GM13977 (cell line): Measurements from ENCODE around the gene SERTAD3.

Experiments used
- DNase-seq: peaks from one replicate; pipeline ENCODE4 v3.0.0; 2012; ENCODE audit warnings: low spot score
- CTCF ChIP-seq: IDR thresholded peaks from 2 replicates; pipeline ENCODE4 v1.5.1; 2012; ENCODE audit warnings: mild to moderate bottlenecking, control low read depth; ENCODE audit not compliant: insufficient read depth; ENCODE audit errors: extremely low read depth, missing control alignments
- in situ Hi-C: fragments of 300-500 bp; cut with MboI; formaldehyde crosslinking; loops from one replicate; pipeline ENCODE4 v1.12.0; 2022; ENCODE audit warnings: low sequenced_read_pairs, low pct_unique_long_range_greater_than_20kb, mixed read lengths, inconsistent platforms; ENCODE audit not compliant: unreplicated experiment

Gene SERTAD3

GRCh38 chr19:40424637-40425449 lies 19.3 kb downstream of the SERTAD3 start:
- in situ Hi-C loops = no loop called here
- TF ChIP-seq CTCF = no peak
- no peak for DNase-seq

- TF ChIP-seq CTCF = peak; percentile 1
- in situ Hi-C loops = no loop called here
- no peak for DNase-seq
These were observed 20.2 kb downstream of the SERTAD3 start for GRCh38 chr19:40423938-40424337.

GRCh38 chr19:40422748-40423566 lies 21.2 kb downstream of the SERTAD3 start:
- no peak for TF ChIP-seq CTCF
- no peak for DNase-seq
- in situ Hi-C loops = no loop called here

- in situ Hi-C loops = no loop called here
- DNase-seq = no peak
- TF ChIP-seq CTCF = no peak
These were observed 22.0 kb downstream of the SERTAD3 start for GRCh38 chr19:40421993-40422747.

- DNase-seq = peak; percentile 80
- peak; percentile 89 for TF ChIP-seq CTCF
- in situ Hi-C loops = no loop called here
These were observed 23.1 kb downstream of the SERTAD3 start for GRCh38 chr19:40420766-40421765.
